Glutamatergic neuron (in vitro differentiated cells): ENCODE data around the gene PRR35. TPM values are rescaled to one million over a fixed set of nuclear protein-coding genes. Genes with fewer than 3 reads are reported as not detected.

Experiments
- DNase-seq: peaks from one replicate; pipeline ENCODE4 v3.0.0; 2022
- H3K27ac Mint-ChIP-seq: one replicate; pipeline ENCODE4 v1.8.0; 2020; ENCODE audit warnings: mild to moderate bottlenecking, mixed read lengths, inconsistent platforms; ENCODE audit not compliant: unreplicated experiment
- H3K27me3 Mint-ChIP-seq: one replicate; pipeline ENCODE4 v1.8.0; 2020; ENCODE audit warnings: mild to moderate bottlenecking, moderate library complexity, mixed read lengths, inconsistent platforms; ENCODE audit not compliant: unreplicated experiment
- H3K36me3 Mint-ChIP-seq: one replicate; pipeline ENCODE4 v1.8.0; 2020; ENCODE audit warnings: mild to moderate bottlenecking, mixed read lengths, inconsistent platforms; ENCODE audit not compliant: unreplicated experiment
- H3K4me1 Mint-ChIP-seq: one replicate; pipeline ENCODE4 v1.8.0; 2020; ENCODE audit warnings: mild to moderate bottlenecking, low read depth, mixed read lengths, inconsistent platforms; ENCODE audit not compliant: unreplicated experiment
- H3K4me3 Mint-ChIP-seq: one replicate; pipeline ENCODE4 v1.8.0; 2020; ENCODE audit warnings: mild to moderate bottlenecking, mixed read lengths, inconsistent platforms; ENCODE audit not compliant: unreplicated experiment
- H3K9me3 Mint-ChIP-seq: one replicate; pipeline ENCODE4 v1.8.0; 2020; ENCODE audit warnings: mild to moderate bottlenecking, moderate library complexity, mixed read lengths, inconsistent platforms; ENCODE audit not compliant: unreplicated experiment
- total RNA-seq: library from RNA; stranded (reverse); fragmentation: NEBNext Ultra II Directional; extraction: Animal tissue kit (Norgen Biotek cat#: 25700); gene quantifications from one replicate; pipeline ENCODE4 v1.2.1, GENCODE V29; 2021; ENCODE audit not compliant: unreplicated experiment
- TF ChIP-seq, protein P1 (sequence below): fragments of 200-600 bp; sonication (generic); IDR thresholded peaks from one replicate; pipeline ENCODE4 v1.5.0; 2021; ENCODE audit not compliant: partially characterized antibody, unreplicated experiment

The PRR35 gene
- total RNA-seq, 1 donor from 2014 or later = not detected

DNA sequence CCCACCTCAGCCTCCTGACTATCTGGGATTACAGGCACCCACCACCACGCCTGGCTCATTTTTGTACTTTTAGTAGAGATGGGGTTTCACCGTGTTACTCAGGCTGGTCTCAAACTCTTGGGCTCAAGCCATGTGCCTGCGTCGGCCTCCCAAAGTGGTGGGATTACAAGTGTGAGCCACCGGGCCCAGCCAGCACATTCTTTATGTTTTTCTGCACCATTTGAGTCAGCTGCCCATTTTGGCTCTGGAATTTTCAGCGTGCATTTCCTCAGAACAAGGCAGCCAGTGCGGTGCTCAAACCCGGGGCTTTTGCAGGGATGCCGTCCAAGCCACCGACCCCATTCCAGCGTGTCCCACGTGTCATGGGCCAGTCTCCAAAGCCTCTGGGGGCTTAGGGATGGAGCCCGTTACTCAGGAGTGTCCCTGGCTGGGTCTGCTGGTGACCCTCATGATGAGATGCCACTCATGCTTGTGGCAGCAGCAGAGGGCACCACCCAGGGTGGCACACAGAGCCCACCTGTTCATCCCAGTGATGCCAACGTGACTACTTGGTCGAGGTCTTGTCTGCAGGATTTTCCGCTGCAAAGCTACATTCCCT lies 26.0 kb downstream of the PRR35 start:
- TF ChIP-seq, protein P1, sequence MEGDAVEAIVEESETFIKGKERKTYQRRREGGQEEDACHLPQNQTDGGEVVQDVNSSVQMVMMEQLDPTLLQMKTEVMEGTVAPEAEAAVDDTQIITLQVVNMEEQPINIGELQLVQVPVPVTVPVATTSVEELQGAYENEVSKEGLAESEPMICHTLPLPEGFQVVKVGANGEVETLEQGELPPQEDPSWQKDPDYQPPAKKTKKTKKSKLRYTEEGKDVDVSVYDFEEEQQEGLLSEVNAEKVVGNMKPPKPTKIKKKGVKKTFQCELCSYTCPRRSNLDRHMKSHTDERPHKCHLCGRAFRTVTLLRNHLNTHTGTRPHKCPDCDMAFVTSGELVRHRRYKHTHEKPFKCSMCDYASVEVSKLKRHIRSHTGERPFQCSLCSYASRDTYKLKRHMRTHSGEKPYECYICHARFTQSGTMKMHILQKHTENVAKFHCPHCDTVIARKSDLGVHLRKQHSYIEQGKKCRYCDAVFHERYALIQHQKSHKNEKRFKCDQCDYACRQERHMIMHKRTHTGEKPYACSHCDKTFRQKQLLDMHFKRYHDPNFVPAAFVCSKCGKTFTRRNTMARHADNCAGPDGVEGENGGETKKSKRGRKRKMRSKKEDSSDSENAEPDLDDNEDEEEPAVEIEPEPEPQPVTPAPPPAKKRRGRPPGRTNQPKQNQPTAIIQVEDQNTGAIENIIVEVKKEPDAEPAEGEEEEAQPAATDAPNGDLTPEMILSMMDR = no peak
- peak overlapping the region; percentile 42 for H3K4me3 Mint-ChIP-seq
- H3K36me3 Mint-ChIP-seq = peaks cover 6% of the 10 kb centered on the region
- DNase-seq = no peak
- H3K4me1 Mint-ChIP-seq = peaks cover 6% of the 10 kb centered on the region
- H3K9me3 Mint-ChIP-seq = peaks cover 18% of the 10 kb centered on the region
- H3K27ac Mint-ChIP-seq = no peak overlapping the region
- H3K27me3 Mint-ChIP-seq = peaks cover 17% of the 10 kb centered on the region

DNA sequence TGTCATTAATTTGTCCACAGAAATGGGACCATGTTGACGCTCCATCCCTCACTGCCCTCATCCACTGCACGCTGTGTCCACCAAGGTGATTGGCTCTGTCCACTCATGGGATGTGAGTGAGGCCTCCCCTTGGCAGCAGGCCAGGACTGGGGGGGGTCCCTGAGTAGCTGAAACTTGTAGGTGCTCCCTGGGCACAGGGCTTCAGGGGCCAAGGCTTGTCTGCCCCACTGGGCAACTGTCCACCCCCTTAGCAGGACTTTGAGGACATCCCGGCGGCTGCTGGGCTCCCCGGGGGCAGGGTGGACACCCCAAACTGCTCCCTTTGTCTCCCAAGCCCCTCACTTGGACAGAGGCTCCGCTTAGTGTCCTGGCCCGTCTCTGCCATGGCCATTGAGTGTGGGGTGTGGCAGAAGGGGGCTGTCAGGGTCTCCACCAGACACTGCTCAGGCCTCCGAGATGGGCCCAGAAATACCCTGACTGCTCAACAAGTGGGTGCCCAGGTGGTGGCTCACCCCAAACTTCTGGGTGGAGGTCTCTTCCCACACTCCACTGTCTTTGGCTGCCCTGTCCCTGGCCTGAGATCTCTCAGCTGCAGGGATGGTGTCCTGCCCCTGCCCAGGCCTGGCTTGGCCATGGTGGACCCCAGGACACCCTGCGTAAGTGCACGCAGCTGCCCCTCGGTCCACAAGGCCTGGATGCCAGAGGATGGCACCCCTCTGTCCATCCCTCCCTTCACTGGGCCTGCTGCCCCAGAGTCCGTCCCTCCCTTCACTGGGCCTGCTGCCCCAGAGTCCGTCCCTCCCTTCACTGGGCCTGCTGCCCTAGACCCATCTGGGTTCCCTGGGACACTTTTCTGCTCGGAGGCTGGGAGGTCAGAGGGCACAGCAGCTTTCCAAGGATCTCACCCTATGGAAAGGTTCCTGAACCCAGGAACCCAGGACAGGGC lies 26.7 kb downstream of the PRR35 start:
- DNase-seq = no peak
- H3K4me1 Mint-ChIP-seq = peaks cover 12% of the 10 kb centered on the region
- H3K36me3 Mint-ChIP-seq = peaks cover 7% of the 10 kb centered on the region
- peak overlapping the region; percentile 76 for H3K27ac Mint-ChIP-seq
- TF ChIP-seq, protein P1 = no peak
- H3K27me3 Mint-ChIP-seq = peaks cover 20% of the 10 kb centered on the region
- H3K4me3 Mint-ChIP-seq = peak overlapping the region; percentile 93
- peaks cover 20% of the 10 kb centered on the region for H3K9me3 Mint-ChIP-seq

DNA sequence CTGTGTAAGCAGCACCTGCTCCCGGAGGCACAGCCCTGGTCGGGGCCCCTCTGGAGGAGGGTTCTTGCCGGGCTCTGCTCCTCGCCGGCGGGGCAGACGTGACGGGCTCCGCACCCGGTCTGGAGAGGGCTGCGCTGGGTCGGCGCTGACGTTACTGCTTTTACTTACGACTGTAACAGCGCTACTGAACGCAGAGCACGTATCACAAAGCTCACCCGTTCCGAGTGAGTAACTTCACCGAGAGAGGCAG lies 28.4 kb downstream of the PRR35 start:
- peaks cover 7% of the 10 kb centered on the region for H3K36me3 Mint-ChIP-seq
- H3K27ac Mint-ChIP-seq = peak overlapping the region; percentile 83
- TF ChIP-seq, protein P1 = no peak
- peaks cover 24% of the 10 kb centered on the region for H3K27me3 Mint-ChIP-seq
- peak; percentile 65 for DNase-seq
- peaks cover 20% of the 10 kb centered on the region for H3K9me3 Mint-ChIP-seq
- H3K4me1 Mint-ChIP-seq = peaks cover 27% of the 10 kb centered on the region
- H3K4me3 Mint-ChIP-seq = peak overlapping the region; percentile 93

DNA sequence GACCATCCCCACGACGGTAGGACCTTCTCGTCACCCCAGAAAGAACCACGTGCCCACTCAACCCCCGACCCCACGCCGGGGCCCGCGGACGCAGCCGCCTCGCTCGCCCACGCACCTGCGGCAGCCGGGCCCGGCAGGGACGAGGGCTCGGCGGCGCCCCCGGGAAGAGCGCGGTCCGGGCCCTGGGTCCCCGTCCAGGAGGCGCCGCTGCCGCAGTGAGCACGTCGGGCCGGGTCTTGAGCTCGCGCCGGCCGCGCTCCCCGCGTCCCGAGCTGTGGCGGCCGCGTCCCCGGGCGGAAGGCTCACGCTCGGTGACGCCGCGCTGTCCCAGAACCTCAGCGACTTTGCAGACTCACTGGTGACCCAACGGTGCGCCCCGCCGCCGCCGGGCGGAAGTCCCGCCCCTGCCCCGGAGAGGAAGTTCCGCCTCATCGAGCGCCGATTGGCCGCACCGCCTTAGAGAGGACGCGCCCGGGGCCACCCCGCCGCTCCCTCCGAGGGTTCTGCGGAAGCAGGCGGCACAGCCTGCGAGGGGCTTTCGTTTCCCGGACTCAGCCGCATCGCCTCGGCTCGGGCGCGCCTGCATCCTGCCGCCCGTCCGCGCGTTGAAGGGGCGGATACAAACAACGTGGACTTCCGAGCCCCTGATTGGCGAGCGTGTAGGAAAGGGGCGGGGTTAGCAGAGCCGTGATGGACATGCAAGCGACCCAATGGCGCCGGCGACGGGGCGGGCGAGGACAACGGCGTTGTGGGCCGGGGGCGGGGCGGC lies 28.9 kb downstream of the PRR35 start:
- peaks cover 7% of the 10 kb centered on the region for H3K36me3 Mint-ChIP-seq
- TF ChIP-seq, protein P1 = no peak
- peaks cover 24% of the 10 kb centered on the region for H3K27me3 Mint-ChIP-seq
- DNase-seq = peak; percentile 97
- H3K4me3 Mint-ChIP-seq = peak overlapping the region; percentile 98
- peak overlapping the region; percentile 100 for H3K27ac Mint-ChIP-seq
- peaks cover 29% of the 10 kb centered on the region for H3K4me1 Mint-ChIP-seq
- peaks cover 20% of the 10 kb centered on the region for H3K9me3 Mint-ChIP-seq
